NCI-H526 (cell line): ENCODE results near the gene SI.
"Not testable (repeated sequence)": the region's sequence is repeated elsewhere in the genome, so short reads cannot be mapped to it uniquely, and the experiment has no call there.

Experiments used
- DNase-seq, 2 experiments: peaks; one replicate each; lab custom pipeline; 2025; lab: John Stamatoyannopoulos, UW

SI gene

DNA sequence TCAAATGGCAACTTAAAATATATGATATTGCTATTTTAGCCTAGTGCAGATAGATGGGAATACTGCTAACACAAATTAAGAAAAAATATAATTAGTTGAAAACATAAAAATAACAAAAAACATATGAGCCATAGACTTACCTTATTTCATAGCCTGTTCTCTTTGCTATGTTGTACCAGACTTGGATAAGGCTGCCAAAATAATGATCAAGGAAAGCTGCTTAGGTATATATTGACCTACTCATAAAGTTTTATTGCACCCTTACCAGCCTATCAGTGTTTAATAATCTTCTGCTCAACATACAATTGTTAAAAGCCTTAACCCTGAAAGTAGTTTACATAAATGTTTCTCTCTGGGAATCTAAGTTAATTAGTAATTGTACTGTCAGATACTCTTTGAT is at the start of gene SI:
SI (minus strand) TSS at position 204 of the 400 bp plus-strand sequence. CDS start 2,484 bp downstream, outside the sequence.
- DNase-seq = no peak

DNA sequence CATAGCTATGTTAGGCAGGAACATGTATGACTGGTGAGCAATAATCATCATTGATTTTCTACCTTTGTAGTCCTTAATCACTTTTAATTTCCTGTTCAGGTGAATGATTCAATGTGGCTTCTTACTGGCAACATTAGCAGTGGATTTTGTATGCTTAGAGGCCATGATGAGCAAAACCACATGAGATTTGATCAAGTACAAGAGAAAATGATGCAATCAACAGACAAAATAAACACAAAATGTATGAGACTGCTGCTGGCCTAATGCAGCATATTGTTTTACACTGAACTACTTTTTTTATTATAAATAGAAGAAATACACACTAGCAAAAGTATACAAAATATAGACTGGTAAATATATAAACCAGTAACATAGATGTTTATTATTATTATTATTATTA is 47.5 kb upstream of the SI start:
- DNase-seq = no peak

DNA sequence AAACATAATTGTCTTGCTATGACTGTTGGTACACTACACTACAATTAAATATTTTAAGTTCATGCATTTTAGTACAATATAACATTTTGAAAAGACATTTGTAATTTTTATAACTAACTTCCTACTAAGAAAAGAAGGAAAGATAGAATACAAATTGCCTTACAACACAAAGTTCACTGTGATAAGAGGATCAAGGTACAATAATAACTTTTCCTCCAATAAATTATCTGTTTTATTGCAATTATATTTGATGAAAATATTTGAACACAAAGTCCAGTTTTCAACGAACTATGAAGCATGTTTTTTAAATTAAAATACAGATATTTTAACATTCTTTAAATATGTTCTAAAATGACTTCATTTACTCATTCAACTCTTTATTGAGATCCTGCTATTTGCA is 33.1 kb upstream of the SI start:
- DNase-seq = no peak

DNA sequence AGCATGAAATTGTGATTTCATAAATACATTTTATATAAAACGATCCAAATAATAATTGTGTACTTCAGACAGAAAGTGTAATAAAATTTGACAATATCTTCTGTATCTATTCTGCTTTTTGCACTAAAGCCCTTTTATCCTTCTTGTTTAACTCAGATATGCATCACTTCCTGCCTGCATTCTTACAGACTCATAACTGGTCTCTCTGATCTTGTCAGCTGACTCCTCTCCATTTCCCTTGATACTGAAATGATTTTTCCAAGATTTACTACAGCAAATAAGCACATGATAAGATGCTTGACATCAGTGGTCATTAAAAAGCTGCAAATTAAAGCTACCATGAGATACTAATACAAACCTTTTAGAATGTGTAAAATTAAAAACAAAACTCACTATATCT is 25.3 kb upstream of the SI start:
- no peak for DNase-seq

DNA sequence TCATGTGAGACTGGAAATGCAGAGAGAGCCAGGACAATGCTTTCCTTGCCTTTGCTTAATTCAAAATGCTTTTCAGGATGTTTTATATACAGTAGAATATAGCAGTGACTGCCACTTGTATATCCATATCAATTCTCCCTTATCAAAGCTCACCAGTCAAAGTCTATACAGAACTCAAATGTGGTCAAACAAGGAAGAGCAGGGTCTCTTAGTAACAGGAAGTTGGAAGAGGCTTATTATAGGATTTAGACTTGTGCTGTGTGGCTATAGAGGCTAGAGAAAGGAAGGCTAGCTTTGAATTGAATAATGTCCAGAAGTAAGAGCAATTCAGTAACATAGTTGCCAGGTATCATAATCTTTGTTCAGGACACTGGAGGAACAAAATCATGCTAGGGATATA is 4.4 kb upstream of the SI start:
- no peak for DNase-seq

DNA sequence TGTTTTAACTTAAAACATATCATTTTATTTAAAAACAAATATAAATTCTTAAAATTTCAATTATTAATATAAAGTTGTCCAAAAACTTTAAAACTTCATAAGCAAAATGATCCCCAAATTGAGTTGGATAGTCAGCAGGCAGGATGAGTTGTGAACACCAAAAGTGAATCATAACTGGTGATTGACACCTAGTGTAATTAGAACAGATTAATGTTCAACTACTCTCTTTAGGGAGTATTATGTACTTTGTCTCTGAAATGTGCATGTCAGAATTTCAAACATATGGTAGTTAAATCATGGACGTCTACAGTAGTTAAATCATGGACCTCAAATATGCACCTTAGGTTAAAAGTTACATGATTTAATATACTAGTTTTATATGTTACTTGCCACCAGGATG is 2.9 kb upstream of the SI start:
- DNase-seq = no peak

DNA sequence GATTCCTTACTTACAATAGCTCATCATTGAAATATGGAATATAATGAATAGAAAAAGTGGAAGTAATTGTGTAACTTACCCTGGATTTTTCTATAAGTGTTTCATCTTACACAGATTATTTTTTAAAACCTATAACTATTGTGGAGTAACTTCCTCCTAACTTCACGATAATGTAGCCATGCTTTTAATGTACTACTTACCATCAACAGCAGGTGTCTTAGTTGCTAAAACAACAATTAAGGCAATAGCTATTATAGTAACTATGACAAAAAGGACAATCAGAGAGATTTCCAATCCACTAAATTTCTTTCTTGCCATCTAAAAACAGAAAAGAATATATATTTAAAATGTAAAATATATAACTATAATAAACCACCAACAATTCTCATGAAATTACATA is 2.6 kb downstream of the SI start:
- no peak for DNase-seq

DNA sequence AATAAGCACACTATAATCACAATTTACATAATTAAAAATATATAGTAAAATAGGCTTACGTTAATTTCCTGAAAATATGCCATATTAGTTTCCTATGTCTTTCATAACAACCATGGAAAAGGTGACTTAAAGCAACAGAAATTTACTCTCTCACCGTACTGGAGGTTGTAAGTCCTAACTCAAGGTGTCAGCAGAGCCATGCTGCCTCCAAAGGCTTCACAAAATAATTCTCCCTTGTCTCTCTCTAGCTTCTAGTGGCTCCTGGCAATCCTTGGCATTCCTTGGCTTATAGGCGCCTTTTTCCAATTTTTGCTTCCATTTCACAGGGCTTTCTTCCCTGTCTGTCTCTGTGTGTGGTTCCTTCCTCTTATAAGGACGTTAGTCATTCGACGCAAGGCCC is 7.6 kb downstream of the SI start:
- peak in 1 of 2 experiments; percentile 8 for DNase-seq

DNA sequence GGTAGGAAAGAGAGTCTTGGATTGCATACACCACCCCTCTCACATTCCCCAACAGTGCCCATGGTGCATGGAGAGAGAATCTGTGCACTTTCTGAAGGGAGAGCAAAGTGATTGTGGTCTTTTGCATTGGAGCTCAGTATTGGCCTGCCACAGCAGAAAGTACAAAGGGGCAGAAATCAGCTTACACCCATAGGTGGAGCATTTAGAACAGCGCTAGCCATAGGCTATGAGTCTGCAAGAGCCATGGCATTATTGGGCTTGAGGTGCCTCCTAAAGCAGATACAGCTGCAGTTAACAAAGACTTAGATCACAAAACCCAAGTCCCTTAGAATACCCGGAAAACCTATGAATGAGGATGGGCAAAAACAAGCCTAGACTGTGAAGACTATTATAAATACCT is 21.8 kb downstream of the SI start:
- no peak for DNase-seq

DNA sequence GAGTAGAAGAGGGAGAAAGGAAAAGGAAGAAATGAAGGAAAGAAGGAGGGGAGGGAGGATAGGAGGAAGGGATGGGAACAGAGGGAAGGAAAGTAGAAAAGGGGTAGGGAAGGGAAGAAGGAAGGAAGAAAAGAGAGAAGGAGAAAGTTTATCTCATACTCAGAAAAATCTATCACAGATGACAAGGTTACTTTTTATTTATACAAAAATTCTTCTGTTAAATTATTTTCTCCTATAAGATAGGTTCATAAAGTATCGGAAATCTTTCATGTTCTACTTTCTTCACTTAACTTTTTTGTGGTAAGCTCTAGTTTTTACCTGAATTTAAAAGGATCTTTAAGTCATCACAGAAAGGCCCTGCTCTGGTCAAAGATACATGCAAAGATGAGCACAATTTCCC is 38.1 kb downstream of the SI start:
- no peak for DNase-seq

DNA sequence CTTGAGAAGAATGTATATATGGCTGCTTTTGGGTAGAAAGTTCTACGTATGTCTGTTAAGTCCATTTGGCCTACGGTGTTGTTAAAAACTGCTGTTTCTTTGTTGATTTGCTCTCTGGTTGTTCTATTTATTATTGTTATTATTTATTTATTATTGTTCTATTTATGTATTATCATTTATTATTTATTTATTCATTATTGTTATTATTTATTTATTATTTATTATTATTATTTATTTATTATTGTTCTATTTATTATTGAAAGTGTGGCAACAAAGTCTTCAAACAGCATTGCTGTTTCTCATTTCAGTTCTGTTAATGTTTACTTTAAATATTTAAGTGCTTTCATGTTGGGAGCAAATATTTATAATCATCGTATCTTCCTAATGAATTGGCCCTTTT is 66.7 kb downstream of the SI start:
- no peak for DNase-seq

DNA sequence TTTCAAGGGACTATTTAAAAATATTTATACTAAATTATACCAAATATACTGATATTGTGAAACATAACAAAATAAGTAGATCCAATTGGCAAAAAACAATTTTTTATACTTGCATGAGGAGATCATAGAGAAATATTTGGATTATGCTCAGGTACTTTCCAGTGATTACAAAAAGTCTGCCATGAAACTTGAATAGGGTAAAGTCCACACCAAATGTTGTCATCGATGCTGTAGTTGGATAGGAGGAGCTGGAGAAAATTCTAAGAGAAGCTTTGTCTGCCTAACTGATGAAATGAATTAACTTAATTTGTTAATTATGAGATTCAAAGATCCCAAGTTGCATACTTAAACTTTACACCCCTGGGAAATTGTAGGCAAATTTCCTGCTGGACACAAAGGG is 93.3 kb downstream of the SI start:
- peak in 1 of 2 experiments; percentile 2 for DNase-seq

DNA sequence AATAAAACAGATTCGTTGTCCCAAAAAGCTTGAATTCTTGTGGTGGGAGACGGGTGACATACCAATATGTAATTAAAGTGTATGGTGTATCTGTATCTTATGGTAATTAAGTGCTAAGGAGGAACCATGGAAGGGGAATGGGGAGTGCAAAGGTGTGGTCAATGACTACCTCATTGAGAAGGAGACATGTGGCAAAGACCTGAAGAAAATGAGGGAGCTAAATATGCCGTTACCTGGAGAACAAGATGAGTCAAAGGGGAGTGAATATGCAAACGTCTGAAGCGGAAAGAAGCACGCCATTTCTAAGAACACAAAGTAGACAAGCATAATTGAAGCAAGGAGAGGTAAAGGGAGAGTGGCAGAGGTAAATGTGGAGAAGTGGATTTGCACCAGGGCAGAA is 115.7 kb downstream of the SI start:
- no peak for DNase-seq

DNA sequence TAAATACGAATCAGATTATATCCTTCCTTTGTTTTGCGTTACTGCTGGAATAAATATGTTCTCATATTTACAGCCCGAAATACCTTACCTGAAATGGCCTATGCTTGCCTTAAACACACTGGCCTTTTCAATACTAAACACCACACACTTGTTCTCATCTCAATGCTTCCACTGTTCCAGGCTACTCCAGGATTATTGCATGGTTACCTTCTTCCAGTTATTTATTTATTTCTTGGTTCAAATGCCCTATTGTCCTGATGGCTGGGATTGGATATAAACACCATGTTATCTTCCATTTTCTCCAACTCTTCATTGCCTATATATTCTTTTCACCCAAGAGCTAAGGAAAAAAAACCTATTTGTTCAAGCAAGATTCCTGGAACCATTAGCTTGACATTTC is 125.3 kb downstream of the SI start:
- DNase-seq = no peak

DNA sequence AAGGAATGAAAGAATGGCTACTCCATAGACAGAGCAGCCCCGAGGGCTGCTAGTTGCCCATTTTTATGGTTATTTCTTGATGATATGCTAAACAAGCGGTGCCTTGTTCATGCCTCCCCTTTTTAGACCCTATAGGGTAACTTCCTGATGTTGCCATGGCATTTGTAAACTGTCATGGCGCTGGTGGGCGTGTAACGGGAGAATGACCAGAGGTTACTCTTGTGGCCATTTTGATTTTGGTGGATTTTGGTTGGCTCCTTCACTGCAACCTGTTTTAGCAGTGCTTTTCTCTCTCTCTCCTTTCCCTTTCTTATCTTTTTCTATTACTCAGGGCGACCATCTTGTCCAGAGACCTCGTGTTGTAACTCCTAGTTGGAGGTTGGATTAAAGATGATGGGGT is 126.9 kb downstream of the SI start:
- DNase-seq = not testable (repeated sequence)

DNA sequence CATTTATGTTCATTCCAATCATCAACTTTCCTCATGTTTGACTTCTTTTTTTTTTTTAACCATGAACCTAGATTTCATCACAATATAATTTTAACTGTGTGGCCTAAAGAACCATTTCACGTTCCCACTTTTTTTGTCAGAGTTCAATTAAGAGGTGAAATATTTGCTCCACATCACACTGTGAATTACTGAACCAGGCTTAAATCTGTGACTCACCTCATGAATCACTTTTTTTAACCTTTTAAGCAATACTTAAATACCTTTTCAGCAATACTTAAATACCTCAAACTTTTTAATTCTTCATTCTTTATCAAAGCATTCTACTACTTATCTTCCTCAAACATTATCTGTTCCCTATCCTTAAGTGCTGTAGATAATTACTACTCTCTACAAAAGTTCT is 137.6 kb downstream of the SI start:
- no peak for DNase-seq

DNA sequence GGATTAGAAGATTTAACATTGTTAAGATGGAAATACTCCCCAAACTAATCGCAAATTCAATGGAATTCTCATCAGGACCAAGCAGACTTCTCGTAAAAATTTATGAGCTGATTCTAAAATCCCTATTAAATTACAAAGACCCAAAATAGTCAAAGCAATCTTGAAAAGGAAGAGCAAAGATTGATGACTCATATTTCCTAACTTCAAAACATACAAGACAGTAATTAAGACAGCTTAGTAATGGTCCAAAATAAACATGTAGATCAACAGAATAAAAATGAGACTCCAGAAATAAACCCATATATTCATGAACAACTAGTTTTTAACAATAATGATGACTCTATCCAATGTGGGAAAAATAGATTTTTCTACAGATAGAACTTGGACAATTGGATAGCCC is 148.7 kb downstream of the SI start:
- DNase-seq = no peak
